Endothelial cell of umbilical vein (primary cell): Measurements from ENCODE around the gene TIMP4. TPM values are rescaled to one million over a fixed set of nuclear protein-coding genes. Genes with fewer than 3 reads are reported as not detected.

ENCODE experiments used
- BruUV-seq: library from RNA; stranded (reverse); fragments of 400-500 nt; replicated peaks from 2 replicates; lab custom pipeline; 2021; lab: Mats Ljungman, UMichigan
- CTCF ChIA-PET: fragments of 300-600, 350-600 bp; sonication (Branson Sonifier 250); formaldehyde crosslinking; loops from one replicate; lab custom pipeline; 2021; ENCODE audit warnings: antibody characterized with exemption, inconsistent platforms; lab: Charles Lee
- POLR2A ChIA-PET: fragments of 300-600, 350-600 bp; sonication (Branson Sonifier 250); formaldehyde crosslinking; loops from one replicate; lab custom pipeline; 2021; ENCODE audit warnings: antibody characterized with exemption, inconsistent platforms; lab: Charles Lee
- DNase-seq: peaks from one replicate; pipeline ENCODE4 v3.0.0-alpha.2; 2011; ENCODE audit warnings: low read depth, low spot score
- FAIRE-seq: peaks from 2 replicates; lab custom pipeline; 2011; peaks lifted over from hg19 to GRCh38; lab: Jason Lieb, UNC
- H2AFZ ChIP-seq: 2 replicates; pipeline ENCODE4 v1.6.0; 2012; ENCODE audit warnings: low read depth, low read length, control low read depth, inconsistent platforms
- H3K27ac ChIP-seq: 2 replicates; pipeline ENCODE4 v1.5.1; 2011; ENCODE audit warnings: low read depth, mild to moderate bottlenecking, control low read depth, low read length, moderate library complexity; ENCODE audit not compliant: insufficient read depth
- H3K27me3 ChIP-seq, 2 experiments: 2 replicates each; pipeline versions ENCODE4 v1.6.0 to v1.6.1; 2011; ENCODE audit warnings: low read length in 2 of 2, mixed read lengths in 1 of 2; ENCODE audit not compliant: control insufficient read depth in 2 of 2, insufficient read depth in 2 of 2
- H3K36me3 ChIP-seq, 2 experiments: 2 replicates in 1 of 2; 3 replicates in 1 of 2; pipeline ENCODE4 v1.5.1; 2011; ENCODE audit warnings: low read length in 2 of 2, mild to moderate bottlenecking in 1 of 2, moderate library complexity in 1 of 2; ENCODE audit not compliant: control insufficient read depth in 2 of 2, insufficient read depth in 2 of 2; ENCODE audit errors: extremely low read depth in 1 of 2
- H3K4me1 ChIP-seq: 3 replicates; pipeline ENCODE4 v1.5.1; 2011; ENCODE audit warnings: mild to moderate bottlenecking, low read length; ENCODE audit not compliant: control insufficient read depth, insufficient read depth; ENCODE audit errors: extremely low read depth
- H3K4me2 ChIP-seq: 2 replicates; pipeline ENCODE4 v1.6.1; 2011; ENCODE audit warnings: low read length, control low read depth, mixed read lengths; ENCODE audit not compliant: insufficient read depth
- H3K4me3 ChIP-seq, 3 experiments: fragments of 200-600 bp in 1 of 3; sonication (generic), shearing (Covaris generic) in 1 of 3; replicated peaks in 1 of 3; 2 replicates each; pipeline ENCODE4 v1.5.1; 2011 to 2016; ENCODE audit warnings: control low read depth in 3 of 3, low read length in 3 of 3, mild to moderate bottlenecking in 2 of 3, inconsistent platforms in 1 of 3, low read depth in 1 of 3, moderate library complexity in 1 of 3; ENCODE audit not compliant: insufficient read depth in 1 of 3
- H3K79me2 ChIP-seq: 2 replicates; pipeline ENCODE4 v1.6.0; 2012; ENCODE audit warnings: low read length, inconsistent platforms; ENCODE audit not compliant: control insufficient read depth, insufficient read depth
- H3K9ac ChIP-seq: replicated peaks from 2 replicates; pipeline ENCODE3; 2011; ENCODE audit warnings: low read length, control low read depth; ENCODE audit not compliant: insufficient read depth; ENCODE audit errors: extremely low read depth
- H3K9me1 ChIP-seq: replicated peaks from 3 replicates; pipeline ENCODE4 v1.6.0; 2011; ENCODE audit warnings: mild to moderate bottlenecking, low read length; ENCODE audit not compliant: control insufficient read depth, insufficient read depth; ENCODE audit errors: extremely low read depth
- H3K9me3 ChIP-seq: replicated peaks from 2 replicates; pipeline ENCODE4 v1.5.1; 2012; ENCODE audit warnings: low read length, inconsistent platforms; ENCODE audit not compliant: control insufficient read depth, insufficient read depth
- H4K20me1 ChIP-seq: replicated peaks from 2 replicates; pipeline ENCODE3; 2011; ENCODE audit warnings: mild to moderate bottlenecking, low read length; ENCODE audit not compliant: control insufficient read depth, insufficient read depth; ENCODE audit errors: extremely low read depth
- EZH2 ChIP-seq: IDR thresholded peaks from 2 replicates; pipeline ENCODE4 v1.6.1; 2012; ENCODE audit warnings: borderline replicate concordance, low read depth, mild to moderate bottlenecking, moderate library complexity, low read length, inconsistent platforms; ENCODE audit not compliant: severe bottlenecking
- FOS ChIP-seq: IDR thresholded peaks from 2 replicates; pipeline ENCODE4 v1.6.1; 2011; ENCODE audit warnings: mild to moderate bottlenecking, low read length, moderate library complexity, borderline replicate concordance; ENCODE audit not compliant: insufficient read depth
- GATA2 ChIP-seq: IDR thresholded peaks from 2 replicates; pipeline ENCODE4 v1.7.0; 2011; ENCODE audit warnings: low read depth, mild to moderate bottlenecking, moderate library complexity, mixed read lengths, low read length; ENCODE audit not compliant: insufficient read length, insufficient read depth
- JUN ChIP-seq: IDR thresholded peaks from 2 replicates; pipeline ENCODE4 v1.6.1; 2011; ENCODE audit warnings: borderline replicate concordance, low read depth; ENCODE audit not compliant: insufficient read length, insufficient read depth
- MAX ChIP-seq: IDR thresholded peaks from 2 replicates; pipeline ENCODE4 v1.6.1; 2011; ENCODE audit not compliant: insufficient read depth, insufficient read length
- MYC ChIP-seq: IDR thresholded peaks from one replicate; pipeline ENCODE4 v1.6.1; 2011; ENCODE audit warnings: mild to moderate bottlenecking, low read depth, low read length
- POLR2A ChIP-seq: IDR thresholded peaks from 2 replicates; pipeline ENCODE4 v1.6.1; 2012; ENCODE audit warnings: low read depth, mild to moderate bottlenecking, control low read depth, low read length
- POLR2AphosphoS5 ChIP-seq: IDR thresholded peaks from 2 replicates; pipeline ENCODE4 v1.6.1; 2012; ENCODE audit warnings: low read depth, mild to moderate bottlenecking, control low read depth, low read length, moderate library complexity; ENCODE audit not compliant: insufficient read depth
- dilution Hi-C: fragments of 300-500 bp; cut with MboI; formaldehyde crosslinking; loops from one replicate; pipeline ENCODE4 v1.15.0; 2019; ENCODE audit warnings: low sequenced_read_pairs; ENCODE audit not compliant: extremely low pct_ligation_motif_present
- intact Hi-C: fragments of 100-400 bp; cut with micrococcal nuclease; formaldehyde crosslinking; loops from one replicate; pipeline ENCODE4 v1.10.0; 2022
- polyA plus RNA-seq, 4 experiments: library from polyadenylated mRNA; depleted of rRNA in 3 of 4; stranded (reverse) in 3 of 4; unstranded in 1 of 4; fragments of >200 nt; gene quantifications; 2 replicates each; pipeline versions ENCODE4 v1.2.1 to v1.2.3, GENCODE V29; 2011 to 2012; ENCODE audit warnings: missing spikeins in 1 of 4
- total RNA-seq: library from RNA; stranded (reverse); gene quantifications from 2 replicates; pipeline ENCODE4 v1.2.3, GENCODE V29; 2021
- TF ChIP-seq, protein P1 (sequence below), 2 donors: IDR thresholded peaks; 1 replicate in 1 of 2; 2 replicates in 1 of 2; pipeline ENCODE4 v1.5.1; 2011; ENCODE audit warnings: low read length in 2 of 2, mild to moderate bottlenecking in 2 of 2, moderate library complexity in 2 of 2, control low read depth in 1 of 2, inconsistent platforms in 1 of 2, low read depth in 1 of 2; ENCODE audit not compliant: insufficient read depth in 1 of 2; ENCODE audit errors: extremely low read depth in 1 of 2

TIMP4 gene
- total and polyA plus RNA-seq, 2 donors (not counting 3 experiments of a cell fraction or from before 2014, with no cell fraction given): 0.07 to 0.40 TPM

DNA sequence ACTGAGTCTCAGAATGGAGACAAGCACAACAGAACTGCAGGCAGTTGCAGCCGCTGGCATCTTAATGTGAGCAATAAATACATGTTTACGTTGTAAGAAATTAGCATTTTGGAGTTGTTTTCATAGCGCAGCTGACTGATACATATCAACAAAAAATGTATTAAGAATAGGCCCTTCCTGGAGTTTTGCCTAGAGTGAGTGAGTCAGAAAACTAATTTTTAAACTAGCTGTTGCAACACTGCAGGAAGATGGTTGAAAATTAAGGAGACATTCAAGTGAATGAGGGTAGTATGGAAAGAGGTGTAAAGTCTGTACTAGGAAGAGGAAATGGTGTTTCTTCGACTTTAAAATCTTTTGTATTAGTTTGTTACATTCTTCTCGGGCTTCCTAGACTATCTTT is 39.6 kb upstream of the TIMP4 start:
- no peaks in the 10 kb centered on the region for H4K20me1 ChIP-seq
- no peak overlapping the region for H3K4me2 ChIP-seq
- intact Hi-C loops: no loop called here
- DNase-seq (peak; percentile 13), FAIRE-seq (no peak)
- no peaks in the 10 kb centered on the region for H3K36me3 ChIP-seq
- H3K27me3 ChIP-seq: no peaks in the 10 kb centered on the region
- TF ChIP-seq POLR2AphosphoS5 (no peak), MYC (no peak), GATA2 (no peak), JUN (no peak), EZH2 (no peak), FOS (no peak), MAX (no peak), POLR2A (no peak)
- TF ChIP-seq, protein P1, sequence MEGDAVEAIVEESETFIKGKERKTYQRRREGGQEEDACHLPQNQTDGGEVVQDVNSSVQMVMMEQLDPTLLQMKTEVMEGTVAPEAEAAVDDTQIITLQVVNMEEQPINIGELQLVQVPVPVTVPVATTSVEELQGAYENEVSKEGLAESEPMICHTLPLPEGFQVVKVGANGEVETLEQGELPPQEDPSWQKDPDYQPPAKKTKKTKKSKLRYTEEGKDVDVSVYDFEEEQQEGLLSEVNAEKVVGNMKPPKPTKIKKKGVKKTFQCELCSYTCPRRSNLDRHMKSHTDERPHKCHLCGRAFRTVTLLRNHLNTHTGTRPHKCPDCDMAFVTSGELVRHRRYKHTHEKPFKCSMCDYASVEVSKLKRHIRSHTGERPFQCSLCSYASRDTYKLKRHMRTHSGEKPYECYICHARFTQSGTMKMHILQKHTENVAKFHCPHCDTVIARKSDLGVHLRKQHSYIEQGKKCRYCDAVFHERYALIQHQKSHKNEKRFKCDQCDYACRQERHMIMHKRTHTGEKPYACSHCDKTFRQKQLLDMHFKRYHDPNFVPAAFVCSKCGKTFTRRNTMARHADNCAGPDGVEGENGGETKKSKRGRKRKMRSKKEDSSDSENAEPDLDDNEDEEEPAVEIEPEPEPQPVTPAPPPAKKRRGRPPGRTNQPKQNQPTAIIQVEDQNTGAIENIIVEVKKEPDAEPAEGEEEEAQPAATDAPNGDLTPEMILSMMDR (IDR thresholded peaks at IDR 0.05; ENCODE audit: extremely low read depth in 1 of 2, insufficient read depth in 1 of 2, low read depth in 1 of 2, low read length in 2 of 2): no peak
- no TSS peak for BruUV-seq
- H3K4me1 ChIP-seq: peaks cover 13% of the 10 kb centered on the region
- dilution Hi-C loops: no loop called here
- H3K9me1 ChIP-seq: no peaks in the 10 kb centered on the region
- H3K4me3 ChIP-seq: no peak overlapping the region
- ChIA-PET CTCF (no interaction called here), POLR2A (no interaction called here)
- H3K9me3 ChIP-seq: no peaks in the 10 kb centered on the region
- H3K27ac ChIP-seq: no peak overlapping the region
- no peak overlapping the region for H3K9ac ChIP-seq
- H2AFZ ChIP-seq: no peak overlapping the region
- H3K79me2 ChIP-seq: no peaks in the 10 kb centered on the region
